ENCODE results near the gene C1orf198.

The C1orf198 gene

GRCh38 chr1:230808281-230808872 lies 59.9 kb downstream of the C1orf198 start:
- DNase-seq (ENCODE audit: low spot score) = no peak

GRCh38 chr1:230807561-230808280 lies 60.6 kb downstream of the C1orf198 start:
- DNase-seq (ENCODE audit: low spot score) = no peak

GRCh38 chr1:230807029-230807428 lies 61.3 kb downstream of the C1orf198 start:
- DNase-seq (ENCODE audit: low spot score) = no peak

- DNase-seq (ENCODE audit: low spot score) = no peak
Observed at GRCh38 chr1:230806552-230806951, 61.8 kb downstream of the C1orf198 start.

GRCh38 chr1:230804396-230804795 lies 63.9 kb downstream of the C1orf198 start:
- DNase-seq (ENCODE audit: low spot score) = no peak

- no peak for DNase-seq (ENCODE audit: low spot score)
Observed at GRCh38 chr1:230800891-230801840, 67.2 kb downstream of the C1orf198 start.

GRCh38 chr1:230798491-230798890 lies 69.8 kb downstream of the C1orf198 start:
- no peak for DNase-seq (ENCODE audit: low spot score)

GRCh38 chr1:230797942-230798365 lies 70.4 kb downstream of the C1orf198 start:
- DNase-seq (ENCODE audit: low spot score) = peak; percentile 75

GRCh38 chr1:230797376-230797920 lies 70.9 kb downstream of the C1orf198 start:
- no peak for DNase-seq (ENCODE audit: low spot score)

GRCh38 chr1:230796626-230797025 lies 71.7 kb downstream of the C1orf198 start:
- no peak for DNase-seq (ENCODE audit: low spot score)

- no peak for DNase-seq (ENCODE audit: low spot score)
Observed at GRCh38 chr1:230794871-230795605, 73.3 kb downstream of the C1orf198 start.

- DNase-seq (ENCODE audit: low spot score) = no peak
Observed at GRCh38 chr1:230794431-230794830, 73.9 kb downstream of the C1orf198 start.

- no peak for DNase-seq (ENCODE audit: low spot score)
Observed at GRCh38 chr1:230793463-230793745, 74.9 kb downstream of the C1orf198 start.

- no peak for DNase-seq (ENCODE audit: low spot score)
Observed at GRCh38 chr1:230792691-230793462, 75.4 kb downstream of the C1orf198 start.

- DNase-seq (ENCODE audit: low spot score) = no peak
Observed at GRCh38 chr1:230791986-230792564, 76.2 kb downstream of the C1orf198 start.

- DNase-seq (ENCODE audit: low spot score) = no peak
Observed at GRCh38 chr1:230790026-230790425, 78.3 kb downstream of the C1orf198 start.

GRCh38 chr1:230788561-230789275 lies 79.6 kb downstream of the C1orf198 start:
- DNase-seq (ENCODE audit: low spot score) = no peak

- no peak for DNase-seq (ENCODE audit: low spot score)
Observed at GRCh38 chr1:230787471-230787870, 80.8 kb downstream of the C1orf198 start.
